Common myeloid progenitor, CD34-positive (primary cell): ENCODE data around the gene ITPKB.

ENCODE experiments used
- CTCF ChIA-PET: fragments of 350-600 bp; sonication (Branson Sonifier 250); formaldehyde crosslinking; loops from one replicate; lab custom pipeline; 2021; ENCODE audit warnings: antibody characterized with exemption; lab: Charles Lee
- POLR2A ChIA-PET: fragments of 350-600 bp; sonication (Branson Sonifier 250); formaldehyde crosslinking; loops from one replicate; lab custom pipeline; 2021; ENCODE audit warnings: antibody characterized with exemption; lab: Charles Lee
- DNase-seq, 3 donors: peaks; one replicate each; pipeline versions ENCODE4 v3.0.0 to v3.0.0-alpha.2; 2013
- H3K27ac ChIP-seq, 2 experiments: 1 replicate in 1 of 2; 2 replicates in 1 of 2; pipeline ENCODE4 v1.7.0; 2013; ENCODE audit warnings: inconsistent platforms in 2 of 2, low read length in 2 of 2, mild to moderate bottlenecking in 2 of 2, low read depth in 1 of 2, moderate library complexity in 1 of 2; ENCODE audit not compliant: severe bottlenecking in 2 of 2, insufficient read depth in 1 of 2, poor library complexity in 1 of 2
- H3K27me3 ChIP-seq, 5 experiments: replicated peaks in 2 of 5; 1 replicate in 3 of 5; 2 replicates in 2 of 5; pipeline versions ENCODE4 v1.6.1 to v1.7.0; 2013; ENCODE audit warnings: low read length in 4 of 5, mild to moderate bottlenecking in 2 of 5, moderate library complexity in 2 of 5, inconsistent platforms in 1 of 5; ENCODE audit not compliant: insufficient read depth in 5 of 5, control insufficient read depth in 4 of 5
- H3K36me3 ChIP-seq, 4 experiments: 1 replicate in 2 of 4; 2 replicates in 2 of 4; pipeline versions ENCODE4 v1.6.1 to v1.7.0; 2013; ENCODE audit warnings: low read length in 3 of 4, control low read depth in 1 of 4, mild to moderate bottlenecking in 1 of 4; ENCODE audit not compliant: control insufficient read depth in 4 of 4, insufficient read depth in 4 of 4
- H3K4me1 ChIP-seq, 4 experiments: 1 replicate in 3 of 4; 2 replicates in 1 of 4; pipeline versions ENCODE4 v1.6.1 to v1.7.1; 2013; ENCODE audit warnings: low read length in 3 of 4, mild to moderate bottlenecking in 3 of 4, control low read depth in 1 of 4, inconsistent platforms in 1 of 4, moderate library complexity in 1 of 4; ENCODE audit not compliant: control insufficient read depth in 4 of 4, insufficient read depth in 4 of 4; ENCODE audit errors: control extremely low read depth in 1 of 4
- H3K4me3 ChIP-seq, 7 experiments: 1 replicate in 4 of 7; 2 replicates in 3 of 7; pipeline versions ENCODE4 v1.5.1 to v1.7.0; 2013; ENCODE audit warnings: mild to moderate bottlenecking in 7 of 7, low read length in 6 of 7, moderate library complexity in 6 of 7, inconsistent platforms in 2 of 7, low read depth in 2 of 7, control low read depth in 1 of 7; ENCODE audit not compliant: insufficient read depth in 4 of 7, control insufficient read depth in 1 of 7; ENCODE audit errors: extremely low read depth in 1 of 7
- H3K9me3 ChIP-seq, 5 experiments: 1 replicate in 4 of 5; 2 replicates in 1 of 5; pipeline versions ENCODE4 v1.6.1 to v1.7.1; 2013; ENCODE audit warnings: low read length in 4 of 5, mild to moderate bottlenecking in 2 of 5, inconsistent platforms in 1 of 5, low read depth in 1 of 5, moderate library complexity in 1 of 5; ENCODE audit not compliant: control insufficient read depth in 4 of 5, insufficient read depth in 2 of 5; ENCODE audit errors: control extremely low read depth in 1 of 5
- WGBS: methylation state at CpG from one replicate; pipeline ENCODE4 v1.1.5; 2013; ENCODE audit not compliant: insufficient coverage; 5-methylcytosine and 5-hydroxymethylcytosine counted together

Gene ITPKB

DNA sequence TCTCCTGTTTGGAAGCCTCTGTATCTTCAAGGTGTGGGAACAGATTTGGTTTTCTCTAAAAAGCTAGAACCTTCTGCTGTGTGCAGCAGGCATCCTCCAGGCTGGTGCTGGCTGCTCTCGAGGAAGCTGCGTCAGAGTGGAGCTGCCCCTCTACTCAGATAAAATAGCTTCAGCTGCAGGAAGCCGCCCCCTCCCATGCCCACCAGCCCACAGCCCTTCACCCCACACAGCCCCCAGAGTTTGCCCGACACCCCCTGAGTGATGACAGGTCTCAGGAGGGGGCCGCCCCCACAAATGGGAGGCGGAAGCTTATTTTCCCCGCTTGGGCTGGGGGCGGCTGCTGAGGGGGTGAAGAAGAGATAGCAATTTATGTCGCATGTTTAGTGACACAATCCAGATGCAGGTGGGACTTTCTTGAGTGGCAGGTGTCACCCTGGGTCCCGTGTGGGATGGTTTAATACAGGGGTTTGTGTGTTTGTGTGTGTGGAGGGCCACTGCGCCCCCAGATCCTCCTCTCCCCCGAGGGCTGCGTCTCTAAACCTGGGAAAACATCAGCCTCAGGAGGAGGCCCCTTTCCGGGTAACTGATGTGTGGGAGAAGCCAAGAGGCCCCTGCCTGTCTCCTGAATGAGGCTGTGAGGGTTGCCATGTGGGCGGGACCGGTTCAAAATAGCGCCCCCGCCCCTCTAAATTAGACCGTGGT, 135.1 kb downstream of the ITPKB start:
- Histone ChIP-seq H3K27ac (no peak overlapping the region), H3K27me3 (no peaks in the 10 kb centered on the region), H3K4me1 (no peaks in the 10 kb centered on the region), H3K4me3 (no peak overlapping the region), H3K9me3 (no peaks in the 10 kb centered on the region), H3K36me3 (no peaks in the 10 kb centered on the region)
- DNase-seq, result no peak
- ChIA-PET CTCF (interaction anchor here (0.9 to 2.2 kb wide), 6 partner anchors 9 to 55 kb away, joined by 3 to 6 read pairs (median 3); no protein-coding TSS in a partner anchor), POLR2A (no interaction called here)
- 89% methylated on average over 15 of the region's 19 CpGs for WGBS

DNA sequence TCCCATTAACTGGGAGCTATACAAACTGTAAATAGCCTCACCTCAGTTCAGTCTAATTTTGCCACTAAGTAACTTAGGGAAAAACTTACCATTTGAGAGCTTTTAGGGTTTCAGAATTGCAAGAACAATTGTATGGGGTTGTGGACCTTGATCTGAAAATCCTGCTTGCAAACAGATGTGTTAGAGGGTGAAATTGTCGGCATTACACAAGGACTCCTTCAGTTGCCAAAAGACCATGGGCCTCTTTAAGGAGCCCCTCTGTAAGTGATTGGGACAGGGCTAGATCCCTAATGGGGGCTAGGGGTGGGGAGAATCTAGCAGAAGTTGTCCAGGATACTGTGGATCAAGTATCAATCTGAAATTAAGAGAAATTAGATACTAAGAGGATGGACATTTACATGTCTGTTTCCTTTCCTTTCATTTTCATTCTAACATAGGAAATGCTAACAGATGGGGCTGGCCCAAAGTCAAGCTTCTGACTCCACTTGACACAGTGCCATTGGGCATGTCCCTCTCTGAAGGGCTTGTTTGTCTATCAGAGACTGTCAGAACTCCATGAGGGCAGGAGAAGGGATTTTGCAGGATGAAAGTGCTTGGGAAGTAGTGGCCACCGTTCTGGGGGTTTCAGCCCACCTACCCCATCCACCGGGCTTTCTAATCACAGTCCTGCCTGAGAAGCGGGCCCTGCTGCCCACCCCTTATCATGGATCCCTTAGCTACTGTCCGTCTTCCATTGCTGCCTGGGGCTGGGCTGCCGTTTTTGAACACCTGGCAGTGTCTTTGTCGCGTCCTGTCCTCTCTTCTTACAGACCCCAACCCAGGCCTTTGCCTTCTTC, 135.8 kb downstream of the ITPKB start:
- Histone ChIP-seq H3K36me3 (no peaks in the 10 kb centered on the region), H3K27me3 (no peaks in the 10 kb centered on the region), H3K27ac (no peak overlapping the region), H3K9me3 (no peaks in the 10 kb centered on the region), H3K4me3 (no peak overlapping the region), H3K4me1 (no peaks in the 10 kb centered on the region)
- POLR2A ChIA-PET, result no interaction called here
- CTCF ChIA-PET, result interaction anchor here (0.9 to 2.2 kb wide), 6 partner anchors 18 to 54 kb away, joined by 3 to 6 read pairs (median 3); no protein-coding TSS in a partner anchor
- DNase-seq, result peak in 2 of 3 donors; percentile 26 to 28
- WGBS, result 94% methylated on average over 6 of the region's 8 CpGs

DNA sequence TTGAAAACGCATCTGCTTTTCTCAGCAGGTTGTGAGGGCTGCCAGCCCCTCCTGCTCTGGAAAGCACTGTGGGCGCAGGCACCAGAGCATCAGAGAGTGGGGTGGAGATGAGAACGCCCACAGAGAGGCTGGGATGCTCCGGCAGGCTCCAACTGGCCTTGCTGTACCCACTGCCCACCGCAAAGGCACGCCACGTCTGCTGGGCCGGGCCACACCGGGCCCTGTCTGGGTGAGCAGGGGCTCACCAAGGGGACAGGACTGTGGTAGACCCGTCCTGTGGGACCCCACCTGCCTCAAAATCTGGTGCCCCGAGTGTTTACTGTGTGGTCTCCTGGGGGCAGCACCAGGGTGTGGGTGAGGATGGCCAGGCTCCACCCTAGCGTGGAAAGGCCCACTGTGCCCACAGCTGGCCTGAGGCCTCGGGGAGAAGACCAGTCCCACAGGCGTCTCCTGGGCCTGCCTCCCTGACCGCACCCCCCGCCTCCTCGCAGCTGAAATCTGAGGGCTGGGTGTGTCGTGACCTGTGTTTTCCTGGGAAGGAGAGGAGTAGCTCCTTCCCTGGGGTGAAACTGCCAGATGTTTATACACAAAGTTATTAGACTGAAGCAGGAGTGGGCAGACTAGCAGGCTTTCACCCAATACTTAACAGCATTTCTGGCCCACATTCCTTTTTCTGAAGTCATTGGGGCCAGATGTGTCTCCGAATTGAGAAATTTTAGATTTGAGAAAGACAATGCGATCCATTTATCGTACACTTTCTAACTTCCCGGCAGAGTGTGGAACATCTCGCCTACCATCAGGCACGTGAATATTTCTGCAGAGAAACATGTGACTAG, 136.7 kb downstream of the ITPKB start:
- H3K27me3 ChIP-seq, result no peaks in the 10 kb centered on the region
- 94% methylated on average over 23 of the region's 24 CpGs for WGBS
- no peak overlapping the region for H3K4me3 ChIP-seq
- CTCF ChIA-PET, result interaction anchor here (1.0 kb wide), 1 partner anchor 26 kb away, joined by 3 read pairs; no protein-coding TSS in a partner anchor
- no peak overlapping the region for H3K27ac ChIP-seq
- POLR2A ChIA-PET, result no interaction called here
- H3K9me3 ChIP-seq, result no peaks in the 10 kb centered on the region
- DNase-seq, result no peak
- H3K4me1 ChIP-seq, result peaks cover 0 to 2% (median 0%) of the 10 kb centered on the region in 4 experiments
- H3K36me3 ChIP-seq, result no peaks in the 10 kb centered on the region

DNA sequence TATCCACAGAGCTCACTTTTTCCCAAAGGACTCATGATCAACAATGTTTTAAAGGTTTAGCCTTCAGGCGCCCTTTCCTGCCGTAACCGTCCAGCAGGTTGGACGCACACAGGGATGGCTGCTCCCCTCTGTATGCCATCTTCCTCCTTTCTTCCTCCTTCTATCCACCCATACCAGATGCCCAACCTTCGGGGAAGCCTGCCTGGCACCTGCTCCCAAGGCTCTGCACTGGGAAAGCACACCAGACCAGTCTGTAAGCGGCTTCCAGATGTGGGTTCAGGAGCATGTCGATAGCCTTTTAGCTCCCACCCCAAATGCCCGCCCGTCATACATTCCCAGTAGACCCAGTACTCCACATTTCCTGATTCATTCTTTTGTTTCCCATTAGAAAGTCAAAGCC, 137.6 kb downstream of the ITPKB start:
- CTCF ChIA-PET, result no interaction called here
- WGBS, result 100% methylated on average over 5 of the region's 9 CpGs
- H3K4me1 ChIP-seq, result peaks cover 0 to 2% (median 0%) of the 10 kb centered on the region in 4 experiments

DNA sequence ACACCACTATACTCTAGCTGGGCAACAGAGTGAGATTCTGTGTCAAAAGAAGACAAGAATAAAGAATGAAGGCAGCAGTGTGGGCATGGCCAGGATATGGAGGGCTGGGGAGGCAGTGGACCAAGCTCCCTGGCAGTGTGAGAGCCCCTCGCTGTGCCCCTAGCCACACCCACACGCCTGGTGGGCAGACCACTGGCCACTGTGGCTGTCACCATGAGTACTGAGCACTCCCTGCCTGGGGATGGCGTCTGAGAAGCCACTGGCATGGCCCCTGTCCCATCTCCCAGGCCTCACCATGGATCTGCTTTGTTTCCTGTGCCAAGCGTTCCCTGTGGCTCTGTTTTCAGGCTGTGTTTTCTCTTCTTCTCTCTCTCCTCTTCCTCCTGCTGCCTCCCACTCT, 138.8 kb downstream of the ITPKB start:
- WGBS, result 94% methylated on average over 4 of the region's 4 CpGs
- H3K9me3 ChIP-seq, result peaks cover 0 to 2% (median 0%) of the 10 kb centered on the region in 5 experiments
- no peaks in the 10 kb centered on the region for H3K36me3 ChIP-seq
- ChIA-PET POLR2A (no interaction called here), CTCF (no interaction called here)
- H3K4me3 ChIP-seq, result no peak overlapping the region
- H3K4me1 ChIP-seq, result peaks cover 0 to 2% (median 0%) of the 10 kb centered on the region in 4 experiments
- no peaks in the 10 kb centered on the region for H3K27me3 ChIP-seq
- H3K27ac ChIP-seq, result no peak overlapping the region
- DNase-seq, result no peak

More for the DNA sequence above, 137.6 kb downstream of the ITPKB start:
- Histone ChIP-seq H3K27me3 (no peaks in the 10 kb centered on the region), H3K27ac (no peak overlapping the region), H3K4me3 (no peak overlapping the region), H3K9me3 (no peaks in the 10 kb centered on the region), H3K36me3 (no peaks in the 10 kb centered on the region)
- no peak for DNase-seq
- POLR2A ChIA-PET, result no interaction called here

DNA sequence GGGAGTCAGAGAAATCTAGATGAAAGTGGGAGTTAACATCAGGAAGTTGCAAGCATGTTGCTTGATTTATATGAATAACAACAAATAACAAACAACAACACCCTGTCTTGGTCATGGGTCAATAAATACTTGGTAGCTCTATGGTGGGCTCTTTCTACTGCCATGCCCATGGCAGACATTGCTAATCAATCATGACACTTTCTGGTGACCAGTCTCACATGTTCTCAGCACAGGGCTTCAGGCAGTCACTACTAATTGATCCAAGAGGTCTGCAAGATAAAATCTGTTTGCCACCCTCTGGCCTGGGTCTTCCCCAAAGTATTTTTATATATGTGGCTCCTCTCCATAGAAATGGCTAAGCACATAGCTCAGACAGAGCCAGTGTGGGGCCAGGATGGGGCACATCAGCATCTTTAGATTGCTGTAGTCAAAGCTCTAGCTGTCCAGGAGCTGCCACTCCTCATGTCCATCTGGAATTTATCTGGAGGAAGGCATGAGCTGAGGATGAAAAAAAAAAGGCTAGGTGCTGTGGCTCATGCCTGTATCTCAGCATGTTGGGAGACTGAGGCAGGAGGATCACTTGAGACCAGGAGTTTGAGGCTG, 139.3 kb downstream of the ITPKB start:
- Histone ChIP-seq H3K9me3 (peaks cover 0 to 2% (median 0%) of the 10 kb centered on the region in 5 experiments), H3K27me3 (no peaks in the 10 kb centered on the region), H3K4me3 (no peak overlapping the region), H3K36me3 (no peaks in the 10 kb centered on the region), H3K4me1 (peaks cover 0 to 2% (median 0%) of the 10 kb centered on the region in 4 experiments), H3K27ac (no peak overlapping the region)
- no peak for DNase-seq
- POLR2A ChIA-PET, result no interaction called here
- CTCF ChIA-PET, result no interaction called here
